GM19463 (cell line): ENCODE results near the gene SGCD.

Source experiments
- ATAC-seq: cut with Tn5 transposase; IDR thresholded peaks from one replicate; pipeline ENCODE4 v1.9.1; 2021; ENCODE audit warnings: mild to moderate bottlenecking, moderate library complexity; ENCODE audit not compliant: unreplicated experiment

Gene SGCD

GRCh38 chr5:156451505-156451904 lies 124.5 kb downstream of the SGCD start:
- ATAC-seq = no peak

- no peak for ATAC-seq
Measured at GRCh38 chr5:156456857-156457256, 129.9 kb downstream of the SGCD start.

- ATAC-seq = no peak
Measured at GRCh38 chr5:156459812-156460385, 132.9 kb downstream of the SGCD start.

GRCh38 chr5:156460471-156460870 lies 133.5 kb downstream of the SGCD start:
- no peak for ATAC-seq

GRCh38 chr5:156466871-156467270 lies 139.9 kb downstream of the SGCD start:
- no peak for ATAC-seq

GRCh38 chr5:156469636-156470035 lies 142.7 kb downstream of the SGCD start:
- no peak for ATAC-seq

GRCh38 chr5:156471893-156472292 lies 144.9 kb downstream of the SGCD start:
- ATAC-seq = no peak

GRCh38 chr5:156473269-156473908 lies 146.4 kb downstream of the SGCD start:
- no peak for ATAC-seq

GRCh38 chr5:156474251-156474650 lies 147.3 kb downstream of the SGCD start:
- ATAC-seq = no peak

- ATAC-seq = no peak
Measured at GRCh38 chr5:156475182-156476157, 148.5 kb downstream of the SGCD start.

- no peak for ATAC-seq
Measured at GRCh38 chr5:156476158-156476551, 149.2 kb downstream of the SGCD start.

- no peak for ATAC-seq
Measured at GRCh38 chr5:156476678-156477077, 149.7 kb downstream of the SGCD start.

- no peak for ATAC-seq
Measured at GRCh38 chr5:156477196-156477595, 150.2 kb downstream of the SGCD start.

GRCh38 chr5:156479849-156480248 lies 152.9 kb downstream of the SGCD start:
- ATAC-seq = no peak

GRCh38 chr5:156481741-156482140 lies 154.8 kb downstream of the SGCD start:
- ATAC-seq = no peak

- no peak for ATAC-seq
Measured at GRCh38 chr5:156482818-156483217, 155.9 kb downstream of the SGCD start.

GRCh38 chr5:156486394-156487238 lies 159.7 kb downstream of the SGCD start:
- no peak for ATAC-seq

GRCh38 chr5:156491766-156492165 lies 164.8 kb downstream of the SGCD start:
- no peak for ATAC-seq

- no peak for ATAC-seq
Measured at GRCh38 chr5:156496291-156496690, 169.3 kb downstream of the SGCD start.

GRCh38 chr5:156497804-156498208 lies 170.8 kb downstream of the SGCD start:
- ATAC-seq = no peak
